Chondrocyte (in vitro differentiated cells): ENCODE data around the gene MORC2. TPM values are rescaled to one million over a fixed set of nuclear protein-coding genes. Genes with fewer than 3 reads are reported as not detected.

Source experiments
- DNase-seq: peaks from one replicate; pipeline ENCODE4 v3.0.0; 2021; ENCODE audit warnings: mixed read lengths, low spot score
- H3K27ac Mint-ChIP-seq: one replicate; pipeline ENCODE4 v1.8.0; 2021; ENCODE audit warnings: mild to moderate bottlenecking, moderate library complexity, mixed read lengths; ENCODE audit not compliant: unreplicated experiment
- H3K27me3 Mint-ChIP-seq: 2 replicates; pipeline ENCODE4 v1.8.0; 2021; ENCODE audit warnings: low read depth, mixed read lengths
- H3K36me3 Mint-ChIP-seq: 2 replicates; pipeline ENCODE4 v1.8.0; 2021; ENCODE audit warnings: low read depth, mixed read lengths
- H3K4me1 Mint-ChIP-seq: 2 replicates; pipeline ENCODE4 v1.8.0; 2021; ENCODE audit warnings: low read depth, mild to moderate bottlenecking, mixed read lengths
- H3K4me3 Mint-ChIP-seq: one replicate; pipeline ENCODE4 v1.8.0; 2021; ENCODE audit warnings: mild to moderate bottlenecking, moderate library complexity, mixed read lengths; ENCODE audit not compliant: unreplicated experiment
- H3K9me3 Mint-ChIP-seq: 2 replicates; pipeline ENCODE4 v1.8.0; 2021; ENCODE audit warnings: low read depth, mixed read lengths
- total RNA-seq: library from RNA; stranded (reverse); gene quantifications from 3 replicates; pipeline ENCODE4 v1.2.1, GENCODE V29; 2021
- TF ChIP-seq, protein P1 (sequence below): fragments of 200-600 bp; sonication (generic); IDR thresholded peaks from 2 replicates; pipeline ENCODE4 v1.5.0; 2021; ENCODE audit warnings: antibody characterized with exemption, mild to moderate bottlenecking, moderate library complexity

The MORC2 gene
- total RNA-seq, 1 donor from 2014 or later, result 29.6 TPM

DNA sequence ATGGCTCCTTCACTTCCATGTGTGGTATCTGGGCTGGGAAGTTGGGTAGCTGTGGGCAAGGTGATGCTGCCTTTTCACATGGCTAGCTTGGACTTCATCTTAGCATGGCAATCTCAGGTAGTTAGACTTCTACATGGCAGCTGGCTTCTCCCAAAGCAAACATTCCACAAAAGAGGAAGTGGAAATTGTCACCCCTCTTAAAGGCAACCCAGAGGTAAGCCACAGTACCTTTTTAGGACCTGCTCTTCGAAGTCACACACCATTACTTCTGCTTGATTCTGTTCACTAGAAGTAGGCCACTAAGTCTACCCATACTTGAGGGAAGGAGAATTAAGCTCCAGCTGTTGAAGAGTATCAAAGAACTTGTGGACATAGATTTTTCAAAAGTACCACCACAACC, 26.4 kb upstream of the MORC2 start:
- Mint-ChIP-seq H3K4me1 (no peaks in the 10 kb centered on the region), H3K27me3 (no peaks in the 10 kb centered on the region), H3K27ac (no peak overlapping the region), H3K4me3 (no peak overlapping the region), H3K36me3 (peaks cover 2% of the 10 kb centered on the region), H3K9me3 (peaks cover 17% of the 10 kb centered on the region)
- DNase-seq, result no peak
- TF ChIP-seq, protein P1, sequence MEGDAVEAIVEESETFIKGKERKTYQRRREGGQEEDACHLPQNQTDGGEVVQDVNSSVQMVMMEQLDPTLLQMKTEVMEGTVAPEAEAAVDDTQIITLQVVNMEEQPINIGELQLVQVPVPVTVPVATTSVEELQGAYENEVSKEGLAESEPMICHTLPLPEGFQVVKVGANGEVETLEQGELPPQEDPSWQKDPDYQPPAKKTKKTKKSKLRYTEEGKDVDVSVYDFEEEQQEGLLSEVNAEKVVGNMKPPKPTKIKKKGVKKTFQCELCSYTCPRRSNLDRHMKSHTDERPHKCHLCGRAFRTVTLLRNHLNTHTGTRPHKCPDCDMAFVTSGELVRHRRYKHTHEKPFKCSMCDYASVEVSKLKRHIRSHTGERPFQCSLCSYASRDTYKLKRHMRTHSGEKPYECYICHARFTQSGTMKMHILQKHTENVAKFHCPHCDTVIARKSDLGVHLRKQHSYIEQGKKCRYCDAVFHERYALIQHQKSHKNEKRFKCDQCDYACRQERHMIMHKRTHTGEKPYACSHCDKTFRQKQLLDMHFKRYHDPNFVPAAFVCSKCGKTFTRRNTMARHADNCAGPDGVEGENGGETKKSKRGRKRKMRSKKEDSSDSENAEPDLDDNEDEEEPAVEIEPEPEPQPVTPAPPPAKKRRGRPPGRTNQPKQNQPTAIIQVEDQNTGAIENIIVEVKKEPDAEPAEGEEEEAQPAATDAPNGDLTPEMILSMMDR, result no peak

DNA sequence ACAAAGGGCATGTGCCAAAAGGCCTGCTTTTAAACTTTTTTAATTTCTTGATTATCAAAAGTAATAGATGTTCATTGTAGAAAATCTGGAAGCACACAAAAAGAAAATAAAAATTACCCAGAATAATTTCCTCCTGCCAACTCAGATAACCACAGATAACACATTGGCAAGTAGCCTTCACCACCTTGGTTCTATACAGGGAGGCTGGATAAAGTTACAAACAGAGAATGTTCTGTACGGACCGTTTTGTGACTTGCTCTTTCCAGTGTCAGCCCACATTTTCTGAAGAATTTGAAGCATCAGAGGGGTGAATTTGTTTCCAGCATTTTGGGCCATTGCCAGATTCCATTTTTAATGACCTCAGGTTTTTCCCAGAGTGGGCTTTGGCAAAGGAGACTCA, 24.0 kb upstream of the MORC2 start:
- H3K27ac Mint-ChIP-seq, result no peak overlapping the region
- H3K27me3 Mint-ChIP-seq, result no peaks in the 10 kb centered on the region
- H3K4me1 Mint-ChIP-seq, result no peaks in the 10 kb centered on the region
- H3K36me3 Mint-ChIP-seq, result peaks cover 2% of the 10 kb centered on the region
- no peak for DNase-seq
- no peak overlapping the region for H3K4me3 Mint-ChIP-seq
- H3K9me3 Mint-ChIP-seq, result peaks cover 30% of the 10 kb centered on the region
- TF ChIP-seq, protein P1, result no peak

DNA sequence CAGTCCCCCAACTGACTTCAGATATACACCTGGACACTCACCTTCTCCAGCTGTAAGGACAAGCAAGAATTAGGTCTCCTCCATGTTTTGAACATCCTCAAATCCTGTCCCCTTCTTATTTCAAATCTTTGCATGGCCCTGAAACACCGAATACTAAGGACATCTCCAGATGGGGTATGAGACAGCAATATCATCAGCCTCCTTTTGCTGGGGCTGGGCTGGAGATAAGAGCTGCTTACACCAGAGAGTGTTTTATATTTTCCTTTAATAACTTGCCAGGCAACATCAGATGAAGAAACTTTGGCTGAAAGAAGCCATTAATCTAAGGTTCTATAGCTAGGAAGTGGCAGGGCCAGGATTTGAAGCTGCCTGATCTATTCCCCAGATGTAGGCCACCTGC, 22.1 kb upstream of the MORC2 start:
- Mint-ChIP-seq H3K9me3 (peaks cover 33% of the 10 kb centered on the region), H3K4me1 (no peaks in the 10 kb centered on the region), H3K4me3 (no peak overlapping the region), H3K36me3 (peaks cover 2% of the 10 kb centered on the region), H3K27me3 (no peaks in the 10 kb centered on the region), H3K27ac (no peak overlapping the region)
- TF ChIP-seq, protein P1, result no peak
- no peak for DNase-seq

DNA sequence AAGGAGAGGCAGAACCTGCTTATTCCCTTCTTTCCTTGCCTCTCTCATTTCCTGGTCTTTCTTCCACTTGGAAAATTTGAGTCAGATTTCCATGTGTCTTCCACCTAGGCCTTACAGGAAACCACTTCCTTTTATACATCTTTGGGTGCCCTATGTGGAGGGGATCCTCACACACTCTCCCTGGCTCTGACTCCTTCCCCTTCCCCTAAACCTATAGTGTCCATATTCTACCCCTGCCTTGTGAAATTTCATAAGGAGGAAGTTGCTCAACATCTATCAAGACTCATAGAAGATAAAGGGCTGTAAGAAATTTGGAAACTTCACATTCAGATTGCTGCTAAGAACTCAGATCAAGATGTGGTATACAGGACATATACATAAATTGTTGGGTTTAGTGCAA, 20.9 kb upstream of the MORC2 start:
- Mint-ChIP-seq H3K36me3 (peaks cover 2% of the 10 kb centered on the region), H3K4me3 (no peak overlapping the region), H3K4me1 (no peaks in the 10 kb centered on the region), H3K27me3 (no peaks in the 10 kb centered on the region), H3K27ac (no peak overlapping the region), H3K9me3 (peaks cover 33% of the 10 kb centered on the region)
- TF ChIP-seq, protein P1, result no peak
- no peak for DNase-seq

DNA sequence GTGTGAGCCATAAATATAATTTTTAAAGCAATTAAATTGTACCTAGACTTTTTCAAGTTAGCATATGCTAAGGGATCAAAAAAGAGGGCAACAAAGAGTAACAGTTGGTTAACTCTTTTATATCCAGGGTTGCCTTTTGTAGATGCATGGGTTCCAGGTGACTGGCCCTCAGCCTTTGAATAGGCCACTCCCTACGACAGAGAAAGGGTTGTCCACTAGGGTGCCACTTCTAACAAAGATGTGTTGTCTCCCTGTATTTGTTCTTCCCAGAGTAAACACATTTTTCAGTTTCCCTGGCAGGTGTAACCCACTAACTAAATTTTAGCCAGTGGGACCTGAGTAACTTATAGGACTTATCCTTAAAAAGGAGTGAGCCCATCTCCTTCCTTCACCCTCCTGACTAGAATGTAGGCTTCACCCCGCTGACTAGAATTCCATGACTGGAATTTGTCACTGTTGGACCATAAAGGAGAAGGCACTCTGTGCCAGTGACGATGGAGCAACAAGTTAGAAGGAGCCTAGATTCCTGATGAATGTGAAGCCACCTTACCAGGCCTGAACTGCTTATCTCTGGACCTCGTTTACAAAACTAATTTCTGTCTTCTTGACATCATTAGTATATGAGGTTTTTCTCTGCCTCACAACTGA, 17.1 kb upstream of the MORC2 start:
- Mint-ChIP-seq H3K27me3 (no peaks in the 10 kb centered on the region), H3K4me1 (no peaks in the 10 kb centered on the region), H3K27ac (no peak overlapping the region), H3K36me3 (no peaks in the 10 kb centered on the region), H3K4me3 (no peak overlapping the region), H3K9me3 (peaks cover 52% of the 10 kb centered on the region)
- TF ChIP-seq, protein P1, result no peak
- DNase-seq, result no peak
